PFSK-1 (cell line): ENCODE data around the gene FAF2.

ENCODE experiments used
- POLR2AphosphoS5 ChIP-seq: IDR thresholded peaks from 2 replicates; pipeline ENCODE4 v1.6.1; 2012; ENCODE audit warnings: low read depth, mild to moderate bottlenecking, control low read depth, low read length, moderate library complexity
- SIN3A ChIP-seq: IDR thresholded peaks from 2 replicates; pipeline ENCODE4 v1.6.1; 2012; ENCODE audit warnings: mild to moderate bottlenecking, low read length, moderate library complexity, borderline replicate concordance; ENCODE audit not compliant: insufficient read depth

- TF ChIP-seq POLR2AphosphoS5 (no peak), SIN3A (no peak)
Observed at GRCh38 chr5:176503496-176503895, 55.3 kb downstream of the FAF2 start.
